AG04450 (cell line): ENCODE measurements around the gene C10orf105. TPM values are rescaled to one million over a fixed set of nuclear protein-coding genes. Genes with fewer than 3 reads are reported as not detected.

ENCODE experiments used
- CTCF ChIA-PET: fragments of 300-600, 350-600 bp; formaldehyde crosslinking; extraction: SDS; loops from one replicate; lab custom pipeline; 2022; ENCODE audit warnings: antibody characterized with exemption, inconsistent platforms; lab: Charles Lee
- POLR2A ChIA-PET: fragments of 350-600 bp; formaldehyde crosslinking; extraction: SDS; loops from one replicate; lab custom pipeline; 2021; ENCODE audit warnings: antibody characterized with exemption, inconsistent platforms; lab: Yijun Ruan, JAX
- DNase-seq: peaks from one replicate; pipeline ENCODE4 v3.0.0-alpha.2; 2011; ENCODE audit warnings: low read depth, low spot score
- H3K27ac ChIP-seq: one replicate; pipeline ENCODE4 v1.5.1; 2012; ENCODE audit warnings: low read depth, low read length, control low read depth
- H3K27me3 ChIP-seq: one replicate; pipeline ENCODE4 v1.6.0; 2012; ENCODE audit warnings: low read length; ENCODE audit not compliant: control insufficient read depth, insufficient read depth
- H3K4me3 ChIP-seq: 2 replicates; pipeline ENCODE4 v1.5.1; 2011; ENCODE audit warnings: mild to moderate bottlenecking, low read depth, low read length, control low read depth
- H3K9me3 ChIP-seq: 2 replicates; pipeline ENCODE4 v1.5.1; 2012; ENCODE audit warnings: low read length; ENCODE audit not compliant: control insufficient read depth, insufficient read depth
- polyA plus RNA-seq: library from polyadenylated mRNA; depleted of rRNA; stranded (reverse); fragments of >200 nt; gene quantifications from 2 replicates; pipeline ENCODE4 v1.2.3, GENCODE V29; 2011
- TF ChIP-seq, protein P1 (sequence below): IDR thresholded peaks from 2 replicates; pipeline ENCODE4 v1.5.1; 2011; ENCODE audit warnings: low read depth, low read length, control low read depth, inconsistent platforms

The C10orf105 gene
- polyA plus RNA-seq, 1 experiment: not detected

DNA sequence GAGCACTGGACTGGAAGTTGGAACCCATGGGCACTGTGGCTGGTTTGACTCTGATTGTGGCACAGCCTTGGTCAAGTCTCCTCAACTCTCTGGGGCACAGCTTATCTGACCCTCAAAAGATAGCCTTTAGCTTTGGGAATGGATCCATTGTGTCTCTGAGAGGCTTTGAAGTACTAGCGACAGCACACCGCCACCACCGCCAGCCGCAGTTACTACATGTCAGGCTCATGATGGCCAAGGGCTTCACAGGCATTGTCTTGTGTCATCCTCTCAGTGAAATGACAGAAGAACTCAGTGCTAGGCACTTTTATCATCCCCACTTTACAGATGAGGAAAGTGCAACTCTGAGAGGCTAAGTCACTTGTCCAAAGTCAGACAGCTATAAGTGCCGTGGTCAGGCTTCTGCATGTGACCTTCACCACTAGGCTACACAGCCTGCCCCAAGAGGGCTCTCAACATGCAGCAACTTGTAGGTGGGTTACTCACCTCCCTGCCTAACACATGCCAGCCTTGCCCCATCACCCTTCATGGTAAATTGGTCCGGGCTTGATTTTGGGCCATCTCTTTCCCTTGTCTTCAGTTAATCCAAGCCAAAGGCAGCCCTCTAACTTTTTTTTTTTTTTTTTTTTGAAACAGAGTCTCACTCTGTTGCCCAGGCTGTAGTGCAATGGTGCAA lies 44.1 kb downstream of the C10orf105 start:
- no peak for DNase-seq
- Histone ChIP-seq H3K4me3 (no peak overlapping the region), H3K9me3 (no peaks in the 10 kb centered on the region; the same call in 1 of the 2 replicates), H3K27ac (no peak overlapping the region), H3K27me3 (peaks cover 44% of the 10 kb centered on the region)
- CTCF ChIA-PET: no interaction called here
- TF ChIP-seq, protein P1, sequence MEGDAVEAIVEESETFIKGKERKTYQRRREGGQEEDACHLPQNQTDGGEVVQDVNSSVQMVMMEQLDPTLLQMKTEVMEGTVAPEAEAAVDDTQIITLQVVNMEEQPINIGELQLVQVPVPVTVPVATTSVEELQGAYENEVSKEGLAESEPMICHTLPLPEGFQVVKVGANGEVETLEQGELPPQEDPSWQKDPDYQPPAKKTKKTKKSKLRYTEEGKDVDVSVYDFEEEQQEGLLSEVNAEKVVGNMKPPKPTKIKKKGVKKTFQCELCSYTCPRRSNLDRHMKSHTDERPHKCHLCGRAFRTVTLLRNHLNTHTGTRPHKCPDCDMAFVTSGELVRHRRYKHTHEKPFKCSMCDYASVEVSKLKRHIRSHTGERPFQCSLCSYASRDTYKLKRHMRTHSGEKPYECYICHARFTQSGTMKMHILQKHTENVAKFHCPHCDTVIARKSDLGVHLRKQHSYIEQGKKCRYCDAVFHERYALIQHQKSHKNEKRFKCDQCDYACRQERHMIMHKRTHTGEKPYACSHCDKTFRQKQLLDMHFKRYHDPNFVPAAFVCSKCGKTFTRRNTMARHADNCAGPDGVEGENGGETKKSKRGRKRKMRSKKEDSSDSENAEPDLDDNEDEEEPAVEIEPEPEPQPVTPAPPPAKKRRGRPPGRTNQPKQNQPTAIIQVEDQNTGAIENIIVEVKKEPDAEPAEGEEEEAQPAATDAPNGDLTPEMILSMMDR: no peak
- POLR2A ChIA-PET: no interaction called here

DNA sequence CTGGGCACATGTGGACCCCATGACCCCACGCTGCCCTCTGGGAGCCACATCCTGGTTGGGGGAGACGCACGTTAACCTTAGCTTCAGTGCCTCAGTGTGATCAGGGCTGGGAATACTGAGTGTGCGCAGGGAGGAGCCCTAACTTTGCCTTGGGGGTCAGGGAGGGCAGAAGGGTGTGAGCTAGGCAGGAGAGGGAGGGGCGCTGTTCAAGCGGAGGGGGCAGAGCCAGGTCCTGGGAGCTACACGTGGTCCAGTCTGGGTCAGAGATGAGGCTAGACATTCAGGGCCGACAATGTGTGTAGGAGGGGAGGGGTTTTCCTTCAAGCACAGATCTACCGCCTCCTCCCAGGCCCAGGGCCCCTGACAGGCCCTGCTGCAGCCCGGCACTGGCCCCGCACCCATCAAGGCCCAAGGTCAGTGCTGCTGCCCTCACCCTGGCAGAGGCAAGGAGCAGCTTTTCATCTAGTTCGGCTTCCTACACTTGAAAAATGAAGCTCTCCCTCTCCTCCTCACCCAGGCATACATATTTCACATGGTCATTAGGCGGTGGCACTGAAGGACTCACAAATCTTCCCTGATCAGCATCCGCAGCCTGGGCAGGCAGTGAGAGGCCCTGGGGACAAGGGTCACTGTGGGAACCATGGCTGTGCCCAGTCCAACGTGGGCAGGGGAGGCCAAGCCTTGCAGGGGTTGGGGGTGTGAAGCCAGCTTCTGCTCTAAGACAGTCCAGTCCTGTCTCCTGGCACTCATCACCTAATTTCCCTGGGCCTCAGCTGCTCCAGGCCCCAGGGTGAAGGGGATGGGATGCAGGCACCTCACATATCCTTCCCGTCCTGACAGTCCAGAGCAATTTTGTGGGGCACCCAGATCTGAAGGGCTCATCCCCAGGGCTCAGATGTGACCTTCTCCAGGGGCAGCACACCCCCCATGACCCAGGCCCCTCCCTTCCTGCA lies 47.3 kb downstream of the C10orf105 start:
- H3K27me3 ChIP-seq: peaks cover 24% of the 10 kb centered on the region
- DNase-seq: no peak
- TF ChIP-seq, protein P1: no peak
- H3K27ac ChIP-seq: no peak overlapping the region
- ChIA-PET CTCF (no interaction called here), POLR2A (no interaction called here)
- no peak overlapping the region for H3K4me3 ChIP-seq
- H3K9me3 ChIP-seq: no peaks in the 10 kb centered on the region; the same call in 1 of the 2 replicates

DNA sequence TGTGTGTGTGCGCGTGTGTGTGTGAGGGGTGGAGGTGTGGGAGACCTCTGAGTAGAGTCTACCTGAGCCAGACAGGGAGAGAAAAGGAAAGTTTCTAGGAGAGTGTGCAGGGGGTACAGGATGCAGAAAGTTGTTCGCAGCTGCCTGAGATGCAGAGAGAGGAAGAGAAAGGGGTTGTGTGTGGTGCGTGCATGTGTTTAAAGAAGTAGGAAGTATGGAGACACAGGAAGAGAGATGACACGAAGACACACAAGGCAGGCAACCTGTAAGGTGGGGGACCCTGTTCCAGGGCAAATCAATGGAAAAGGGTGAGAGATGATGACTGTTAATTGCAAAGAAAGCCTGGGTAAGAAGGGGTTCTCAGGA lies 52.2 kb downstream of the C10orf105 start:
- ChIA-PET POLR2A (no interaction called here), CTCF (no interaction called here)
- H3K27ac ChIP-seq: no peak overlapping the region
- TF ChIP-seq, protein P1: no peak
- H3K4me3 ChIP-seq: no peak overlapping the region
- peaks cover 26% of the 10 kb centered on the region for H3K27me3 ChIP-seq
- no peak for DNase-seq
- no peaks in the 10 kb centered on the region; the same call in 1 of the 2 replicates for H3K9me3 ChIP-seq

DNA sequence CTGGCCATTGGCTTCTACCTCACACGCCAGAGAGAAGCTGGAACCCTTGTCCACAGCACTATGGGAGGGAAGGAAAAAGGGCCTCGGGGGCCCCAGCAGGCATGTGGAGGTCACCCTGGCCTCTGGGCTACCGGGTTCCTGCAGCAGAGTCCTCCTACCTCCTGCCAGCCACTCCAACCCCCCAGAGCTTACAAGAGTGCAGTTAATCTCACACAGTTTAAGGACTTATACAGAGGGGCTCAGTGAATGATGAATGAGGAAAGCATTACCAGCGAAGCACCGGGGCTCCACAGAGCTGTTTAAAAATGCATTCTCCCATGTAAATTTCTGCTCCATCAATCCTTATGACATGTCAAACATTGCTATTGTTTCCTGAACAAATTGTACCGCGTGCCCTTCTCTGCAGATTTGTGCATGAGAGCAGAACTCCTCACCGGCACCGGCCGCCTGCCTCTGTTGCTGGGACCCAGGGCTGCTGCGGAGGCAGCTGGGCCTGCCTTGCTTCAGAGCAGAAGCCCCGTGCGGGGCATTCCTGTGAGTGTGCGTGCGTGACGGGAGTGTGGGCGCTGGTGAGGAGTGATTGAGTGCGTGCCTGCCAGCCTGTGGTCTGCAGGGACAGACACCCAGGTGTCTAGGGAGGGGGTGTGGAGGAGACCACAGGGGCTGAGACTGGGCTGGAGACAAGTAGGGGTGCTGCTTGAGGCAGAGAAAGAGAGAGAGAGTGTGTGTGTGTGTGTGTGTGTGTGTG lies 52.8 kb downstream of the C10orf105 start:
- no peaks in the 10 kb centered on the region; the same call in 1 of the 2 replicates for H3K9me3 ChIP-seq
- TF ChIP-seq, protein P1: no peak
- ChIA-PET POLR2A (no interaction called here), CTCF (no interaction called here)
- H3K27ac ChIP-seq: no peak overlapping the region
- no peak for DNase-seq
- no peak overlapping the region for H3K4me3 ChIP-seq
- H3K27me3 ChIP-seq: peaks cover 26% of the 10 kb centered on the region
